Measurements from ENCODE around the gene AIG1.
"Not testable (repeated sequence)": the region's sequence is repeated elsewhere in the genome, so short reads cannot be mapped to it uniquely, and the experiment has no call there.

The AIG1 gene

DNA sequence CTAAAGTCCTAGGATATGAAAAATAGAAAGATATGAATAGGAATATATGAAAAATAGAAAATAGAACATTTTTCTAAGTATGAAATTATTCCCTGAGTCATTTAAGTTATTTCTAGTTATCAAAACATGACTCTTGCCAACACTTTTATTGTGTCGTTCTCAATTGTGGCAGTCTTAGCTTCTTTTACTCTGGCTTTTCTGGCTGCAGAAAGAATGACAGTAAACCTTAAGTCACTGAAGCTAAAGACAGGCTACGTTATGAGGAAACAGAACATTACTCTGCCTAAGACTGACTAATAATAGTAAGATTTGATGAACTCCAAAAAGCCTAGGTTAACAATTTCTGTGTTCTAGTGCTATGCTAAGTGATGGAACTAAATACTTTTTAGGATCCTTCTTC is 74.6 kb downstream of the AIG1 start:
- DNase-seq, result no peak

DNA sequence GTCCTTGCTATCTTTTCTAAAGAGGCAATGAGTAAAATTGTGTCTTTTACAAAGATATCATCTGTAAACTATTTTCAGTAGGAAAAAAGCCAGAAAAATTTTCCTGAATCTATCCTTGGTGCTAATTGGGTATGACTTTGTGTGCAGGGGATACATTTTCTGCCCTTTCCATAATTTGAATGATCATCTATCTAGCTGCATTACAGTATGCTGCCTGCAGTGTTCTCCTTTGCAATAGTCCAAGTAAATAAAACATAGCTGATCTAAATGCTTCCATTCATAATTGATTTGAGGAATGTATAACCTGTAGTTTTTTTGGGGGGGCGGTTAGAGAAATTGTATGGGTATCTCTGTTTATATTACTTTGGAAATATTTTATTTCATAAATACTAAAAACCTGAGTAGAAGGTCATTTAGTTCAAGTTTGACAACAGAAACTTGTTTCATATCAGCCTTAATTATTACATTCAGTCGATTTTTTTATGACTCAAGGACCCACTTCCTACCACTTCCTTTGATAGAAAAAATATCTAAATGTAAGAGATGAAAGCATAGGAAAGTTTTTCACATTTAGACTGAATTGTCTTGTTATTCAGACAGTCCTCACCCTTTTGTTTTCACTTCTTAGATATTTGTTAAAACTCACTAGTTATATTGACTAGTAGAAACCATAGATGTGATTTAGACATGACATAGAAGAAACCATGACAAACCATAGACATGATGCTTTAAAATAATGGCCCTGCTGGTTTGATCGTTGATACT is 75.3 kb downstream of the AIG1 start:
- DNase-seq, result no peak

DNA sequence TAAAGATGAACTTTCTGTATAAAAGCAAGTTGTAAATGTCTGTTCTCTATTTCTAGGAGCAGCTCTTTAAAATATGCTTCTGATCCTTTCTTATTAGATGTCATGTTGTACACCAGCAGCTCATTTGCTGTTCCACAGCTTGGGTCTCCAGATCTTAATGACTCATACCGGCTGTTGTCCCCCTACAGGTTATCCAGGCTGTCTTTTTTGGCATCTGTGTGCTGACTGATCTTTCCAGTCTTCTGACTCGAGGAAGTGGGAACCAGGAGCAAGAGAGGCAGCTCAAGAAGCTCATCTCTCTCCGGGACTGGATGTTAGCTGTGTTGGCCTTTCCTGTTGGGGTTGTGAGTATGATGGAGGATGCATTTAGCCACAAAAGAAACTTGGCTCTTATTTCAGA is 76.0 kb downstream of the AIG1 start:
- no peak for DNase-seq

DNA sequence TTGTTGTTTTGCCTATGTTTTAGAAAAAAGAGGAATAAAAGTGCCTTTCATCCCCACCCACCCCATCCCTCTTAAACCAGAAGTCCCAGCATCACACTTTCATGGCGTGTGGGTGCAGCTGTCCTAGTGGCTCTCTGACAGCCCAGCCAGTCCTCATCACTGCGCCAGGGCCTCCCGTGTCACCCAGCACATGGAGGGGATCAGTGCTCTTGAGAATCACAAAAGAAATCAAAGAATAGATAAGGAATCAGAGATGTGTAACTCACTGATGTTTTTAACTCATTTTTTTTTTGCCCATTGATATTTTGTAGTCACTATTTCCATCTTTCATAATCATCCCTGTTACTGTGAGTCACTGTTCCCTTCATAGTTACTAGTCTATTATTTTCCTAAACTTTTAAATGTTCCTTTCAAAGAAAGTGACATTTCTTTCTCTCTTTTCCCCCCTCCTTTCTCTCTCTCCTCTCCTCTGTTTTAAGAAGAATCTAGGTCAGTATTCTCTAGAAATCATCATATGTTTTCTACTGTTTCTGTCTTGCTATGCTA is 78.6 kb downstream of the AIG1 start:
- peak in 1 of 2 experiments; percentile 19 for DNase-seq

DNA sequence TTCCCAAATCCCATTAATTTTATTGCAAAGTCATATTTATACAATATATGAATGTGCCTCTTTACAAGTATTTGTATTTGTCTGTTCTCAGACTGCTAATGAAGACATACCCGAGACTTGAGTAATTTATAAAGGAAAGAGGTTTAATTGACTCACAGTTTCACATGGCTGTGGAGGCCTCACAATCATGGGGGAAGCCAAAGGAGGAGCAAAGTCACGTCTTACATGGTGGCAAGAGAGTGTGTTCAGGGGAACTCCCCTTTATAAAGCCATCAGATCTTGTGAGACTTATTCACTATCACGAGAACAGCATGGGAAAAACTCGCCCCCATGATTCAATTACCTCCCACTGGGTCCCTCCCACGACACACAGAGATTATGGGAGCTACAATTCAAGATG is 79.2 kb downstream of the AIG1 start:
- peak; percentile 35 to 57 for DNase-seq

DNA sequence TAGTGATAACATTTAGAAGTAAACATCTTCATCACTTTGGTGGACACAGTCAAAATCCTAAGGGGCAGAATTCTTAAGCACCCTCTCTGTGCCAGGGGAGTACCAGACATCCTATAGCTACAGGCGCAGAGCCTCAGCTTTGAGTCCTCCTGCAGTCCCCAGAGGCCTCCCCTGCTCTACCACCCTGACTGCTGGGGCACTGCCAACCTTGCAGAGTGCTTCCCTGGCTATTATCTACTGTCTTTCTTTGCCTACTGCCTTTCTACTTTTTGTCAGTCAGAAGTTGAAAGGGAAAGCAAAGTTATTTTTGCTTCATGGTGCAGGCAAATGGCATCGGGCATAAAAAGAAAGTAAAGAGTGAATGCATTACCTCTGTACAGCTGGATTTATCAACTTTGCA is 80.1 kb downstream of the AIG1 start:
- no peak for DNase-seq

DNA sequence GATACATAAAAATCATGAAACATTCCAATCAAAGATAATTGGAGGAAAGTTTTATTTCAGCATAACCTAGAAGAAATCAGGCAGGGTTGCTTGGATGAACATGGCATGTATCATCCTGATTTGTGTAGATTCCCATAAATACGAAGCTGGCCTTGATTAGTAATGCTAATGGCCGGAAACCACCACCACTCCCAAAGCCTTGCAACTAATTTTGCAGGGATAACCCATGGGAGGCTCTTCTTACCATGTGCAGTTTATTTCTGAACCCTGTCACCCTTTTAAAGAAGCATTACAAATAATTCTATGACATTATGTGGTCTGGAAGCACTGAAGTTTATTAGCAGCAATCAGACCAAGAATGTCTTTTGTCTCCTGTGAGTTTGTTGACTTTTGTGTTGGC is 80.8 kb downstream of the AIG1 start:
- no peak for DNase-seq

DNA sequence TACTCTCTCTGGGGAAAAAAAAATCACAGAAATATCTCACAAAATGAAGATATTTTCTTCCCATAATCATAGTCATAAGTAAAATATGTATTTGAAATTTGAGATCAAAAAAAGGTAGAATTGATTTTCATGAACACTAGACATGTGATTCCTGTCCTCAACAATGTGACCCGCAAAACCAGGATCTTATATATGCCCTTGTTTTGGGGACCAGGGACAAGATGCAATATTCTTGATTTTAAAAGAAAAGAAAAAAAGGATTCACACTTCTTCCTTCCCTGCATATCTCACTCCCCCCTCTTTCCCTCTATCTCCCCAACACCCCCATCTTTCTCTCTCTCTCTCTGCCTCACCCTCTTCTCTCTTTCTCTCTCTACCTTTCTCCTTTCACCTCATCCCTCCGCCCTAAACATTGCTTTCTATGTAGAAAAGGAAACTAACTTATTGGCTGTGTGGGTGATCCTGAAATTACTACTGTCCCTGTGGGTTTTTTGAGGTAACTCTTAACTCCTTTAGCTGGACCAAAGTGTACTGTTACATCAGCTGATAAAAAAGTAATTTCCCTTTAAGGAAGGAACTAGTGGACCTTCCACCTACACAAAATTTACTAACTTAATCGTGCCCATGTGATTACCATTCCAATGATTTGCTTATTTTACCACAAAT is 85.6 kb downstream of the AIG1 start:
- DNase-seq, result no peak

DNA sequence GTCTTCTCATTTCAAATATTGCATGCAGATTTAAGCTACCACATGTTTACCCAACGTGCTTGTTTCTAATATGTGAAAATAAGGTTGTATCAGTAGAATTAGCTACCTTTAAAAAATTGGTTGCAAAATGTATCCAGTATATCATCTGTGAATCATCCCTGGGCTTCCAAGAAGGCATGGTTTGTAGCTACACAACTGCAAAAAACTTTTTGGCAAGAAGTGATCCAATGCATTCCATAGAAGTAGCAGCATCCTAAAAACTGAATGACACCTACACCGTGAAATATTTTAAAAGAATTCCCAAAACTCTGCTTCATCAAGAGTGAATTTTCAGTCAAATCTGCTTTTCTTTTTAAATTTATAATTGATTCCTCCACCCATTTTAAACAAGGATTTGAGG is 89.1 kb downstream of the AIG1 start:
- DNase-seq, result no peak

DNA sequence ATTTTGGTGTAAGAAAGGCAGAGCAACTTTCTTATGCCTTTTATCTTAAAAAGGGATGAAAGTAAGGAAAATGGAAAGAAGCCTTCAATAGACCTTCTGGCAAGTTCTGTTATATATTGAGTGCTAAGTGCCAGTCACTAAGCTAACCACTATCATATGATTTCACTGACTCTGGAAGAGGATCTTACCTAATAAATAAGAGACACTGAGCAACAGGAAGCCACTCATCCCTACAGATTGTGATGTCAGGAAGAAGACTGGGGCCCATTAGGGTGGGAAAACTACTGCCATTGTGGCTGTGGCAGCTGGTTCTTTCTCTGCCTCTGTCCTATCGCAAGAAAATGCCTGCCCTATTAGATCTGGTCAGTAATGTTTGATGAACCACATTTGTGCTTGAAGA is 89.6 kb downstream of the AIG1 start:
- no peak for DNase-seq

DNA sequence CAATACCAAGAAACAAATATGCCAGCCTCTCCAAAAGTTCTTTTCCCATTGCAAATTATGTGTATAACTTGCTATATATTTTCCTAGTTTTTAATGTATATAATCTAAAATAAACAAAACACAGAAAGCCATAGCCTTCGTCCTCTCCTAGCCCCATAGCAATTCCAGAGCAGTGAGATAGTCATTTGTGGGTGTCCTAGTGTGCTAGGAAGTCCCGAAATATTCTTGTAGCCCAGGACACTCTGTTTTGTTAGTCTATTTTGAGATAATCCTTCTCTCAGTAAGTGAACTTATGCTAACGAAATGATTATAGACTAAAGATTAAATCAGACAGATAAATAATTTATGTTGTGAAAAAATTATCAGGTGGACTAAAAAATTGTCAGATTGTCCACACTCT is 90.7 kb downstream of the AIG1 start:
- no peak for DNase-seq

DNA sequence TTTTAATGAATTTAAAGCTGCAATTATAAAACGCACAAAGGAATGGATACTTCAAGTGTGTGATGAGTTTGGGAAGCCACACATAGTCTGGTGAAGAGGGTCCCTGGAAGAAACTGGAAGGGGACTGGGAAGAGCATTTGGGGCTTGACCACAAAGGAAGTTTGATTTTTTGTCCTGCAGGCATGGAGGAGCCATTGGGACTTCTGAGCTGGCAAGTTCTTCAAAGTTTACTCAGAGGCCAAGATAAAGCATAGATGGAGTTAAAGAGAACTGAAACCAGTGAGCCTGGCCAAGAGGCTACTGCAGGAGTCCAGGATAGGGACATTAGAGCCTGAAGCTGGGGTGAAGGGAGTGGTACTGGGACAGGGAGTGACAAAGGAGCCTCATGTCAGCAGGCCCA is 95.0 kb downstream of the AIG1 start:
- no peak for DNase-seq

DNA sequence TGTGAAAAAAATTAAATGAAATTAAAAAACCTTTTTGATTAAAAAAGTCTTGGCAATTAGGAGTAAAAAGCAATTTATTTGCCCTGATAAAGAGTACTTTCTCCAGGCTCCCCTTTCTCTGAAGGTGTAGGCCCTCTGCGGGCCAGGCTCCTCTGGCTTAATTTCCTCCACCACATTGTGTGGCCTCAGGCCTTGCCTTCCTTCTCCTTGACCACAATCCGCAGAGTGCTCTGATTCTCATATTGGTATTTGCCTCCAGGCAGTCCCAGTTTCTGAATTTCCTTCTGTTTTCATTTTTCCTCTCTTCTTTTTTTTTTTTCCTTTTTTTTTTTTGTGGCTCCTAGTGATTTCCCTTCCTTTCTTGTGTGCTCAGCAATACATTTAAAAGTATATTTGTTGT is 96.4 kb downstream of the AIG1 start:
- no peak for DNase-seq

DNA sequence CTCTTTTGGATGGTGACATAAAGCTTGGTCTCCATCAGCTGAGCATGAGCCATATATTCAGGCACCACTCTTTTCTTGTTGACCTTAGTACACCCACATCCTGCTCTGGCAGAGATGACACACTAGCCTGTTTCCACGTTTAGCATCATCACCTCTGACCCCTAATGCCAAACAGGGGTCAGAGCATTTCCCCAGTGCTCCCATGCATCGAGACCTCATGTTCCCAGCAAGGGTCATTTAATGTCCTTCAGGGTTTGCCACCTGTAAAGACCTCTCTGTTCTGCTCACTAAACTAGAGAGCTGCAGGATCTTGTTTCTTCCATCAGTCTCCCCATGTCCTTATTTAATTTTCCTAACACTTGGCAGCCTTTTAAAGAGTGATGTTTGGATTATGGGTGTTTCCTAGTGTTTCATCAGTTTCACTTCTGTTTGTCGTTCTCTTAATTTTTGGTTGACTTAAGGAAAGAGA is 97.5 kb downstream of the AIG1 start:
- DNase-seq, result no peak

DNA sequence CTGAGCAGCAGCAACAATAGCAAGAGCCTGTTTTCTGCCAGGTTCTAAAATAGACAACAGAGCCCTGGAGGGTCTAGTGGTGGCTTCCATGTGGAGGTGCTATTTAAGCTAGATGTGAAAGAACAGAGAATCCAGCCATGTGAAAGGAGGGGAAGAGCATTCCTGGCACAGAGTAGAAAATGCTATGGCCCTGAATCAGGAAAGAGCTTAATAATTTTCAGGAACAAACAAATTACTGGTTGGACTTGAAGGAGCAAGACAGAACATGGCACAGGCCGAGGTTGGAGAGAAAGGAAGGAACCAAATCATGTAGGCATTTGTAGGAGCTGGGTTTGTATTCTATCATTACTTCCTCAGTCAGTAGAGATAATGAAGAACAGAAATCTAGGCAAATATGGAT is 98.3 kb downstream of the AIG1 start:
- DNase-seq, result no peak

DNA sequence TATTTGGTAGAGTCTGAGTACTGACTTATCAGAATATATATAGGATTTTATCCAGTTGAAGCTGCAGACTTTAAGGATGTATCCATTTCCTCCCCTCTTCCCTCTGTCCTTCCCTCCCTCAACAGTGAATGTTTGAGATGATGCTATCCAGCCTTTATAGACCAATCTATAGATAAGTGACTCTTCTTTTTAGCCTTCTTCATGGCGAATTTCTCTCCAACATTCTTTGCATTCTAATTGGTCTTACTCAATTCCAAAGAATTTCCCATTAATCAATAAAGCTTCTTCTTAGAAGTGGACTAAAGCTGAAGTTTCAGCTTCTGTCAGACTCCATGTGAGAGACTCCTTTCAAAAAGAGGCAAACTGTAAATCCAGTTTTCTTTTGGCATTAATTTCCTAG is 99.3 kb downstream of the AIG1 start:
- DNase-seq, result no peak

DNA sequence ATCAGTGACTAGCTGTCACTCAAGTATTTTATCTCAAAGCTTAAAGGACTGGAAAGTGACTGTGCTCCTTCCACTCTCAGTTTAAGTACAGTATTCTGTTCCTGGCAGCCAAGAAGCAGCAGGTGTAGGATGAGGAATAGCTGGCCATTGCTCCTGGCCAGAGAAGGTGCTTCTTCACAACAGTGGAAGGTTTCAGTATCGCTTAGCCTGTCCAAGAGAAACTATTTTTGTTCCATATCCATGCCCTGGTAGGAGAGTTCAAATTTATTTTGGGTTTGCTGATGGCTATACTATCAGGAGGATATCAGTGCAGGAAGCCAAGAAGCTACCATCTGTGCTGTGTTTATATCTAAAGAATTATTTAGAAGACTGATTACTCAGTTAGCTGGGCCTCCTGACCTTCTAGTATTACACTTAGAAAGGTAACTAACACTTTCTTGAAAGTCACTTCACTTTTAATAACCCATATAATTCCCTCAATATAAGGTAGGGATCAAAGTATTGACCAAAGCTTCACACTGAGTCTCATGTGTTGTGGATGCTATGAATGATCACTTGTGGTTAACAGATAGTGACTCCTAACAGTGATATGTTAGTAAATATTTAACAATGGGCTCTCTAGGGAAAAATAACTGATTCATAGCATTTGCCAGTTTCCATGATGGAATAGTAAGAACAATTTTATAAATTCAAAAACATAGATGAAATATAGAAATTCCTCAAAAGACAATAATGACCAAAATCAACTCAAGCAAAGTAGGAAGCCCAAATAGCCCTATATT is 99.9 kb downstream of the AIG1 start:
- DNase-seq, result no peak

DNA sequence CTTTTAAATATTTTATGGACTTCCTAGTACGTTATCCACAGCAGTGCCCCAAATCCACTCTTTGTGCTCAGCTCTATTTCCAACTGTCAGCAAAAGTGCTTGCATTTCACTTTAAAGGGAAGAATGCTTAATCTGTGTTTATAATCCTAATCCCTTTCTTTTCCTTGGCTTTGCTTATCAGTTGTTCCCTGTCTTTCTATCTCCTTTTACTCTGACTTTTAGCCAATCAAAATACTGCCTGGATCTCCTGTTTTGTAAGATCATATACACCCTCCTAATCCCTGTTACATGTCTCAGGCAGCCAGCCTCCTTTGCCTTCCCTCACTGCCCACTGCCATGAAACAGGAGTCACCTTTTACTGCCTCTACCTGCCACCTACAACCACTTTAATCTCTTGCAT is 102.9 kb downstream of the AIG1 start:
- DNase-seq, result no peak

DNA sequence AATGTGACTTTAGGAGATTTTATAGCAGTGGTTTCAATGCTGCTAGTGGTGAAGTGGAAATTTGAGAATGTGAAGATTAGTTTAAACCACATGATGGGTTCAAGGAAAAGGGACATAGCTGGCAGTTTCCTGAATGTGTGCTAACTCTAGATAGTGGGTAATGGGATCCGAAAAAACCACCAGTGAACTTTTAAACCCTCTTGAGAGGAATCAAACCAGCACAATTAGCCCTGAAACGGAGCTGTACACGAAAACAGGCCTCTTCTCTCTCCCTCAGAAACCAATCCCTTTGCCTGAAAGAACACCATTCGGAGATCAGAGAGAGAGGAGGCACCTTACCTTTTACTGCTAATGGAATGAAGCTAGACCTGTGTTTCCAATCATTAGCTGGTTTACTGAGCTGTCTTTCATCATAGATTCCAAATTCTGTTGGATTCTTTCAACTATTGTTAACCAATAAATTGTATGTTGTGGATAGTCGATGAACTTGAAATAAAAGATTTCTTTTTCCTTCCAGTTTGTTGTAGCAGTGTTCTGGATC is 103.9 kb downstream of the AIG1 start:
- DNase-seq, result no peak

DNA sequence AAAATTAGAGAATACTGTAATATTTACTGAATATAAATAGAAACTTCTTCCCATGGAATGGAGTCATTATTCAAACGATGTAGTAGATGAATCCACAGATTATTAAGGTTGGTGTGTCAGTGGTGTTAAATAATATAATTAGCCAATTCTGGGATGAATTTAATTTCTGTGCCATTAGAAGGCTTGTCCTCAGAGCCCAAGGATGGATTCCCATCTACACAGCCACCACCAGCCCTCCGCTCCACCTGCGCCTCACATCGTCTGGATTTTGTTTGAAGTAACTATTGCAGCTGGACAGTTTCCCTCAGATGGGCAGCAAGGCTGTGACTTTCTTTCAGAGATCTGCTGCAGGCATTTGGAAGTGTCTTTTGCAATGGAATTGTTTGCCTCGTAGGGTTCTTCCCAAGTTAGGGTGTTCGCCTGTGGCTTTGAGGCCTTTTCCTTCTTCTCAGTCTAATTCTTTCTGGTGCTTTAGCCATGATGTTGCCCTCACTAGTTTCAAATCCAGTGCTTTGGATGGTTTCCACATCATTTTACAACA is 104.7 kb downstream of the AIG1 start:
- no peak for DNase-seq

DNA sequence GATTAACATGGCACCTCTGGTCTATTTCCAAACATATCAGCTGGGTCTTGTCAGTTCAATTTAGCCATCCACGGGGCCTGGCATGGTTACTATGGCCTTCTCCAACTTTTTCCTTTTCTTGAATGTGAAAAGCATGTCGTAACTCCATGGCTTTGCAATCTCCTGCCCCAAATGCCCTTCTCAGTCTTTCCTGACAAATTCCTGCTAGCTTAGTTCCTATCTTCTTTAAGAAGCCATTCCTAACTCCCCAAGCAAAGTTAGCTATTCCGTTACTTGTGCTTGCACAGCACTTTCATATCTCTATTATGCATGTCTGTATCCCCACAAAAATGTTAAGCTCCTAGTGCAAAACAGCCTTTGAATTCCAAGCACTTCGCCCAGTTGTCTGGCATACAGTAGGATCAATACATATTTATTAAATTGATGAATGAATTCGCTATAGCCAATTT is 105.6 kb downstream of the AIG1 start:
- DNase-seq, result no peak

DNA sequence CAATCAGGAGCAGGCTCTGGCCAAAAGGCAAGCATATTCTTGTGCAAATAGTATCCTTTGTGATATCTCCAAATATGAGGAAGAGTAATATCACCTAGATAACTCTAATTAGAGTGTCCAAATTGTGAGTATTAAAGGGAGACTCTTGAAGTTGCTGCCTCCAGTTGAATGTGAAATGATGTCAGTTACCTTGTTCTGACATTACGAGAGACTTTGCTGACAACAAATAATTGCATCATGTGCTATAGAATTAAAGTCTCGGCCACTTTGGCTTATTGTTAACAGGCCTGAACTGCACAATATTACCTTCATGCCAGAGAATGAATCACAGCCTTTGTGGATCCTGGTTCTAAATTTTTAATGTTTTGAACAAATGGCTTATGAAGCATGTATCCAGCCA is 106.5 kb downstream of the AIG1 start:
- DNase-seq, result no peak

DNA sequence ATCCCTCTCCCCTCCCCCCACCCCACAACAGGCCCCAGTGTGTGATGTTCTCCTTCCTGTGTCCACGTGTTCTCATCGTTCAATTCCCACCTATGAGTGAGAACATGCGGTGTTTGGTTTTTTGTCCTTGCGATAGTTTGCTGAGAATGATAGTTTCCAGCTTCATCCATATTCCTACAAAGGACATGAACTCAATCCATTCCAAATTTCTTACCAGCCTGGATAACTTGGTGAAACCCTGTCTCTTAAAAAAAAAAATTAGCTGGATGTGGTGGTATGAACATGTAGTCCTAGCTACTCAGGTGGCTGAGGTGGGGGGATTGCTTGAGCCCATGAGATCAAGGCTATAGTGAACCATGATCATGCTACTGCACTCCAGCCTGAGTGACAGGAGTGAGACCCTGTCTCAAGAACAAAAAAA is 107.7 kb downstream of the AIG1 start:
- not testable (repeated sequence) for DNase-seq

Measured in activated CD4-positive, alpha-beta T cell treated with anti-CD3 and anti-CD28 coated beads, Interleukin-2, amount 50 U/mL, for 48 hours (primary cell).